CD4-positive, CD25-positive, alpha-beta regulatory T cell (primary cell): Measurements from ENCODE around the gene DNMT3A. TPM values are rescaled to one million over a fixed set of nuclear protein-coding genes. Genes with fewer than 3 reads are reported as not detected.
A peak's percentile ranks its signal among the peaks of the same experiment; 100 is the strongest.

Source experiments
- ATAC-seq, 2 donors: fragments of 150-1000 bp; cut with Tn5 transposase; one replicate each; pipeline ENCODE4 v1.10.0; 2021; ENCODE audit warnings: low read depth in 2 of 2, moderate number of reproducible peaks in 2 of 2, moderate library complexity in 1 of 2
- DNase-seq, 3 donors: peaks; one replicate each; pipeline versions ENCODE4 v3.0.0 to v3.0.0-alpha.2; 2012 to 2022; ENCODE audit warnings: mixed read lengths in 1 of 3
- H3K27ac ChIP-seq: one replicate; pipeline ENCODE4 v1.7.0; 2013; ENCODE audit warnings: mild to moderate bottlenecking, low read length; ENCODE audit not compliant: insufficient read depth, poor library complexity, severe bottlenecking
- H3K27me3 ChIP-seq: one replicate; pipeline ENCODE4 v1.7.0; 2013; ENCODE audit warnings: low read length; ENCODE audit not compliant: control insufficient read depth, insufficient read depth
- H3K36me3 ChIP-seq: one replicate; pipeline ENCODE4 v1.7.0; 2013; ENCODE audit warnings: mild to moderate bottlenecking, low read length, moderate library complexity; ENCODE audit not compliant: control insufficient read depth, insufficient read depth
- H3K4me1 ChIP-seq: 2 replicates; pipeline ENCODE4 v1.7.0; 2013; ENCODE audit warnings: mild to moderate bottlenecking, low read length; ENCODE audit not compliant: insufficient read depth, control insufficient read depth, poor library complexity, severe bottlenecking
- H3K4me3 ChIP-seq: one replicate; pipeline ENCODE4 v1.7.0; 2013; ENCODE audit warnings: low read depth, mild to moderate bottlenecking, low read length, moderate library complexity
- H3K9me3 ChIP-seq, 2 experiments: 1 replicate in 1 of 2; 2 replicates in 1 of 2; pipeline ENCODE4 v1.7.0; 2013; ENCODE audit warnings: low read length in 2 of 2, mild to moderate bottlenecking in 1 of 2, moderate library complexity in 1 of 2; ENCODE audit not compliant: control insufficient read depth in 2 of 2
- H3K27ac Mint-ChIP-seq, 3 donors: one replicate each; pipeline ENCODE4 v1.8.0; 2020 to 2022; ENCODE audit warnings: mild to moderate bottlenecking in 3 of 3, mixed read lengths in 3 of 3, moderate library complexity in 2 of 3
- H3K27me3 Mint-ChIP-seq: one replicate; pipeline ENCODE4 v1.8.0; 2022; ENCODE audit warnings: mild to moderate bottlenecking, mixed read lengths
- H3K36me3 Mint-ChIP-seq: one replicate; pipeline ENCODE4 v1.8.0; 2020; ENCODE audit warnings: mixed read lengths
- H3K4me1 Mint-ChIP-seq, 4 donors: one replicate each; pipeline ENCODE4 v1.8.0; 2020 to 2022; ENCODE audit warnings: mixed read lengths in 4 of 4, mild to moderate bottlenecking in 1 of 4
- H3K4me3 Mint-ChIP-seq, 4 donors: one replicate each; pipeline ENCODE4 v1.8.0; 2020 to 2022; ENCODE audit warnings: mild to moderate bottlenecking in 4 of 4, mixed read lengths in 4 of 4, moderate library complexity in 3 of 4
- H3K9me3 Mint-ChIP-seq, 7 donors: one replicate each; pipeline ENCODE4 v1.8.0; 2020 to 2022; ENCODE audit warnings: mixed read lengths in 7 of 7, mild to moderate bottlenecking in 3 of 7, moderate library complexity in 2 of 7
- polyA plus RNA-seq, 4 donors: library from polyadenylated mRNA; unstranded; fragments of 300-500 nt; fragmentation: Illumina TruSeq; gene quantifications; one replicate each; pipeline ENCODE4 v1.2.3, GENCODE V29; 2021
- total RNA-seq: library from RNA; stranded (reverse); gene quantifications from one replicate; pipeline ENCODE4 v1.2.3, GENCODE V29; 2022

The DNMT3A gene
- total and polyA plus RNA-seq, 5 donors from 2014 or later: 8.1 to 81.0 (median 12.4) TPM

DNA sequence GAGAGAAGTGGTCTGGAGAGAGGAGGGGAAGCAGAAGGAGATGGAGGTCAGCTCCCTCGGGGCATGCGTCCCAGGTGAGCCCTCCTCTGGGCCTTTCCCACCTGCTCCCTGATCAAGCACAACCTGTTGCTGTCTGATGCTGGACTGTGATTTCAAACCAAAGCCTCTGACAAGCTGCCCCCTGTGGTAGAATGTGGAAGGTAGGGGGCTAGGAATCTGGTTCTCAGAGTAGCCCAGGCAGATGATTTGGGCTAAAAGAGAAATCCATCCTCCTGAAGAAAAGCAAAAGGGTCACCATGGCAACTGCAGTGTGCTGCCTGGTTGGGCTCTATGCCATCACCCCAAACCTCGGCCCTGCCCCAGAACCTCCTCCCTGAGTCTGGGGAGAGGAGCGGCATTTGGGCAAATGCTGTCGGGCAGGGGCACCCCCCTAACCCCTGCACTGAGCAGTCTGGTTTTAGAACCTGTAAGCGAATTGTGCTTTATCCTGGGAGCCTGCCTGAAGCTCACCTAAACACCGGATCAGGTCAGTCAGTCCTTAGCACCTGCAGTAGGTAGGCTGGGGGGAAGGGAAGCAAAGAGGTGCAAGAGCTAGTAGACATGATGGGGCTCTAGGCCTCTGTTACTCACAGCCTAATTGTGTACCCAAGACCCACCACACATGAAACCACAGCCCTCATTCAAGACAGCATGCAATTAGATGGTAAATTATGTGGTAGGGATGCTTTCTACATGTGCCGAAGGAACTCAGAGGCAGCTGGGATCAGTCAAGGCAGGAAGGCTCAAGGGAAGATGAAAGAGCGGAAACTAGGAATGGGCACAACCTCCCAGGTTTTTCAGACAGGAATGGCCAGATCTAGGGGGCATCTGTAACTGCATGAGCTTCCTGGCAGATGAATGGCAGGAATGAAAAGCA lies 83.5 kb downstream of the DNMT3A start:
- no peak overlapping the region for H3K27ac ChIP-seq
- H3K4me1 ChIP-seq: no peaks in the 10 kb centered on the region
- Mint-ChIP-seq H3K4me3 (no peak overlapping the region), H3K4me1 (peaks cover 14 to 40% (median 20%) of the 10 kb centered on the region in 4 donors), H3K36me3 (peaks cover 26% of the 10 kb centered on the region), H3K9me3 (no peaks in the 10 kb centered on the region), H3K27ac (peak overlapping the region in 2 of 3 donors; percentile 31 to 72), H3K27me3 (peaks cover 5% of the 10 kb centered on the region)
- no peaks in the 10 kb centered on the region for H3K9me3 ChIP-seq
- ATAC-seq: no peak
- no peak overlapping the region for H3K4me3 ChIP-seq
- H3K36me3 ChIP-seq: peaks cover 30% of the 10 kb centered on the region
- no peaks in the 10 kb centered on the region for H3K27me3 ChIP-seq
- no peak for DNase-seq

DNA sequence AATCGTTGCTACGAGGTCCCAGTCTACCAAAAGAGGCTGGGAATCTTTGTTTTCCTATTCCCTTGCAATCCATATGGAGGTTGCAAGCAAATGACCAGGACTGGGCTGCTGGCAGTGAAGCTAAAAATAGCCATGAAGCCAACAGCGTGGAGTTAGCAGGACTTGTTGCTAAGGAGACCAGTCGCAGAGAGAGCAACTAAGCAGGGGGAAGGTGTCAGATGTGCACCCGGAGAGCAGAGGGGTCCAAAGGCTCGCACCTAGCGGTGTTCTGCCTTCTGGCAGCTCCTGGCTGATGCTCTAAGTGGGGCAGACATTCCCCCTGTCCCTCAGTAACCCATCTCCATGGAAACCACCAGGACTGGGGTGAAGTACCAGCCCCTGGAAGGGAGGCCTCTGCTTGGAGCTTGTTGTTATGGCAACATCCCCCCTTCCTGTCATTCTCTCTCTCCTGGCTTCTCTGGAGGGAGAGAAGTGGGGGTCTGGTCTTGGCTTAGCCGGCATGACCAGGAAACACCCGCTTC lies 84.6 kb downstream of the DNMT3A start:
- no peaks in the 10 kb centered on the region for H3K27me3 ChIP-seq
- peak overlapping the region in 2 of 3 donors; percentile 37 to 88 for H3K27ac Mint-ChIP-seq
- no peaks in the 10 kb centered on the region for H3K27me3 Mint-ChIP-seq
- no peaks in the 10 kb centered on the region for H3K4me1 ChIP-seq
- H3K27ac ChIP-seq: no peak overlapping the region
- peaks cover 8 to 36% (median 21%) of the 10 kb centered on the region in 4 donors for H3K4me1 Mint-ChIP-seq
- ATAC-seq: no peak
- H3K36me3 ChIP-seq: peaks cover 28% of the 10 kb centered on the region
- no peaks in the 10 kb centered on the region for H3K9me3 Mint-ChIP-seq
- no peak overlapping the region for H3K4me3 ChIP-seq
- H3K36me3 Mint-ChIP-seq: peaks cover 19% of the 10 kb centered on the region
- DNase-seq: no peak
- no peaks in the 10 kb centered on the region for H3K9me3 ChIP-seq
- no peak overlapping the region for H3K4me3 Mint-ChIP-seq

DNA sequence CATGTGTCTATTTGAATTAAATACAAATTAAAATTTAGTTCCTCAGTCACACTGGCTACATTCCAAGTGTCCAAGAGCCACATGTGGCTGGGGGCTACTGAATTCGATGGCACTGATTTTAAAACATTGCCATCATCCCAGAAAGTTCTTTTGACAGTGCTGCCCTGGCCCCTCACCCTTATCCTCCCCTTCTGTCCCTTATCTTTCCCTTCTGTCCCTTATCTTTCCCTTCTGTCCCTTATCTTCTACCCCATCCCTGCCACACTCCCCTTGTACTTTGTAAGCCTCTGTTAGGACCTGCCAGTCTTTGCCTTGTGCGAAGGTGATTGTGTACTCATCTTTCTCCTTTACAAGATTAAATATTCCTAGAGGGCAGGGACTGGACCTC lies 85.2 kb downstream of the DNMT3A start:
- Histone ChIP-seq H3K36me3 (peaks cover 28% of the 10 kb centered on the region), H3K27me3 (no peaks in the 10 kb centered on the region), H3K9me3 (no peaks in the 10 kb centered on the region), H3K4me3 (no peak overlapping the region), H3K4me1 (peaks cover 4% of the 10 kb centered on the region), H3K27ac (no peak overlapping the region)
- H3K4me1 Mint-ChIP-seq: peaks cover 8 to 37% (median 20%) of the 10 kb centered on the region in 4 donors
- no peaks in the 10 kb centered on the region for H3K27me3 Mint-ChIP-seq
- H3K36me3 Mint-ChIP-seq: peaks cover 18% of the 10 kb centered on the region
- H3K9me3 Mint-ChIP-seq: no peaks in the 10 kb centered on the region
- ATAC-seq (no peak), DNase-seq (no peak)
- peak overlapping the region; percentile 37 to 89 (median 88) for H3K27ac Mint-ChIP-seq
- peak overlapping the region in 2 of 4 donors; percentile 5 to 75 for H3K4me3 Mint-ChIP-seq

DNA sequence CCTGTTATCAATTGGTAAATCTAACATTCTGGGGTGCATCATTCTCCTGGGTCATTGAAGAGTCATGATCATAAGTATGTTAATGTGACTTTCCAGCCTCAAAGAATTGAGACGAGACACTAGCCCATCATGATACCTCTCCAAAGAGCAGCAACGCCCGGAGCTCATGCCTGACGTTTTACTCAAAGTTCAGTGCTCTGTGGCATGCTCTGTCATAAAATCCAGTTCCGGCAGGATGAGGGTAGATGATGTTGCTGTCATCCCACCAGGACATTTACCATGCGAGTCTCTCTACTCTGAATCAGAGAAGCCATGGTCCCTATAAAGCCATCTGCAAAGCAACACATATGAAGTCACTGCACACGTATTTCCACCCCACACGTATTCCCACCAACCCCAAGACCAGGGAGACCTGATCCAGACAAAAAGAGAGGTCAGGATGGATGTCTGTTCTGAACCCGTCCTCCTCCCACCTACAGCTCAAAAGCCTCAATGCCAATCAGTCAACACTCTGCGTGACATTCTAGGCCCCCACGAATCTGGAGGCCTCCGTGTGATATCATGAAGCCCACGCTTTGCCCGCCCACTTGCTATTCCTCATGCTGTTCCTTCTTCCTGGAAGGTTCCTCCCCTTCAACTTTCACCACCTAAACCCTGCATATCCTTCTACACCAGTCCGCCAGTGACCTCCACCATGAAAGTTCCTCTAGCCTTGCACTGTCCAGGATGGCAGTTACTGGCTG lies 85.8 kb downstream of the DNMT3A start:
- ATAC-seq (no peak), DNase-seq (no peak)
- H3K27me3 Mint-ChIP-seq: no peaks in the 10 kb centered on the region
- H3K4me1 Mint-ChIP-seq: peaks cover 8 to 41% (median 20%) of the 10 kb centered on the region in 4 donors
- no peaks in the 10 kb centered on the region for H3K9me3 ChIP-seq
- H3K4me3 ChIP-seq: no peak overlapping the region
- peak overlapping the region; percentile 37 to 89 (median 53) for H3K27ac Mint-ChIP-seq
- peaks cover 8% of the 10 kb centered on the region for H3K4me1 ChIP-seq
- no peaks in the 10 kb centered on the region for H3K9me3 Mint-ChIP-seq
- H3K27ac ChIP-seq: no peak overlapping the region
- no peaks in the 10 kb centered on the region for H3K27me3 ChIP-seq
- H3K4me3 Mint-ChIP-seq: peak overlapping the region in 1 of 4 donors; percentile 75
- peaks cover 18% of the 10 kb centered on the region for H3K36me3 Mint-ChIP-seq
- peaks cover 28% of the 10 kb centered on the region for H3K36me3 ChIP-seq

DNA sequence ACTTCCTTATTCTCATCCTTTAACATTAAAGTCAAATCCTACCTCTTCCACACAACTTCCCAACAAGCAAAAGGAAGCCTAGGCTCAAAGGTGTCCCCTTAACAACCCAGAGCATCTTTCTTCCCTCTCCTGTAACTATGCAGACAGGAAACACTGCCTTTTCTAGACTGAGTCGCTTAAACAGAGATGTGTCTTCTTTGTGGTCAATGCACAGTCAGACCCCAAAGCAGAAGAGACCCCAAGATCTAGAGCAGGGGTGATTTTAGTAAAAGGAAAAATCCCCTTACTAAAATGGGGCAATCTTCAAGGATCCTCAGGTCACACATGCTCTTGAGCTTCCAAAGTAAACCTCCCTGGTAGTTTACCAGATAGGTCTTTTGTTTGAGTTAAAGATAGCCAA lies 86.8 kb downstream of the DNMT3A start:
- Mint-ChIP-seq H3K4me1 (peaks cover 14 to 47% (median 20%) of the 10 kb centered on the region in 4 donors), H3K4me3 (peak overlapping the region; percentile 2 to 86 (median 40)), H3K36me3 (peaks cover 13% of the 10 kb centered on the region), H3K9me3 (no peaks in the 10 kb centered on the region), H3K27ac (peak overlapping the region in 2 of 3 donors; percentile 15 to 67), H3K27me3 (no peaks in the 10 kb centered on the region)
- Histone ChIP-seq H3K4me3 (no peak overlapping the region), H3K4me1 (peaks cover 15% of the 10 kb centered on the region), H3K27ac (no peak overlapping the region), H3K27me3 (no peaks in the 10 kb centered on the region), H3K9me3 (no peaks in the 10 kb centered on the region), H3K36me3 (peaks cover 25% of the 10 kb centered on the region)
- no peak for DNase-seq
- no peak for ATAC-seq

DNA sequence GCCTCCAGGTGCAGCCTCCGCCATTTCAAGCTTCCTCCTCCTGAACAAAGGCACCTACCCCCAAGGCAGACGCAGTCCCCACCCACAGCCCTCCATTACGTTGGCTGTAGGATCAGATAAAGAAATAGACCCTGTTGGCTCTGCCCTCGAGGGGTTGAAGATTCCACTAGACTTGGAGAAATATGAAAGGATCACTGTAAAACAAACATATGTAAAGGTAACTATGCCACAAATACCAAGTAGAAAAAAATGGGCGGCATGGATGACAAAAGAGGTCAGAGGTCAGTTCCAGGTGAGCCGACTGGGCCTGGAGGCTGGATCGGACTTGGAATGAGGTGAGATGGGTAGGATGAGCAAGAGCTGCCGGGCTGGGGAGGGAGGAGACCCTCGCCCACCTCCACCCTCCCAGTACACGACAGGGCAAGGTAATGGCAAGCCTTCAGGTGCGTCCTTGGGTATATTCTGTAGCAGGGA lies 88.5 kb downstream of the DNMT3A start:
- Histone ChIP-seq H3K4me3 (no peak overlapping the region), H3K36me3 (peaks cover 22% of the 10 kb centered on the region), H3K4me1 (peaks cover 15% of the 10 kb centered on the region), H3K9me3 (no peaks in the 10 kb centered on the region), H3K27me3 (no peaks in the 10 kb centered on the region), H3K27ac (no peak overlapping the region)
- Mint-ChIP-seq H3K4me3 (peak overlapping the region; percentile 81 to 92 (median 84)), H3K4me1 (peaks cover 14 to 51% (median 22%) of the 10 kb centered on the region in 4 donors), H3K9me3 (no peaks in the 10 kb centered on the region), H3K36me3 (peaks cover 23% of the 10 kb centered on the region), H3K27ac (peak overlapping the region; percentile 47 to 90 (median 86)), H3K27me3 (no peaks in the 10 kb centered on the region)
- ATAC-seq (no peak), DNase-seq (no peak)

DNA sequence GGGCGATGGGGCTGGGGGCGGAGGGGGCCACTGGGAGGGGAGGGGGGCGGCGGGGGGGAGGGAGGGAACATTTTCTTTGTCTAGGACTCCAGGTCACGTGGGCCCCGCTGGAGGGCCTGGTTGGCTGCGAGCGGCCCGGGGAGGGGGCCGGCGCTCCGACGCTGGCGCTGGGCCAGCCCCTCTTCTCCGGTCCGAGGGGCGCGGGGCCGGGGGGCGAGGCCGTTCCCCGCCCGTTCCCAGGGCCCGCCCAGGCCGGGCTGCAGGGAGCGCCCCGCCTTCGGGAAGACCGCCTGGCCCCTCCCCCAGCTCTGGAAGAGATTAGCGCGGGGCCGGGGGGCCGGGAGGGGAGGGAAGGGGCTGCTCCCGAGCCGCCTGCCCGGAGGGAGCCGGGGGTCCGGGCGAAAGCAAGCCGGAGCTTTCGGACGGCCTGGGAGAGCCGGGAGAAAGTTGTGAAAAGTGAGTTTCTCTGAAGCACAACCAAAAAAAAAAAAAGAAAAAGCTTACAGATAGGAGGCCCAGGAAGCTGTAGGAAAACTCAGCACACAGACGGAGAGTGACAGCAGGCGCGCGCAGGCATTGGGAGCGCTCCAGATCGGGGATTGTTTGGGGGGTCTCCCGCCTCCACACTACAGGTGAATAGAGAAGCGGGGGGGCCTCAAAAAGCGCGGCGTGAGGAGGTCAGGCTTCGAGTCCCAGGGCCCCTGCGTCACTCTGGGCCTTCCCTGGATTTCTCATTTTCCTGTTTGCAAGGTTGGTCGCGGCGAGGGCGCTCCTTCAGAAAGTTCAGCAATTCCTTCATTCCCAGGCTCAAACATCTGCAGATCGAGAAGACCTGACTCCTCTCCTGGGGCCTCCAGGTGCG lies 89.2 kb downstream of the DNMT3A start:
- H3K9me3 Mint-ChIP-seq: no peaks in the 10 kb centered on the region
- no peaks in the 10 kb centered on the region for H3K27me3 ChIP-seq
- no peak overlapping the region for H3K4me3 ChIP-seq
- ATAC-seq (peak; percentile 36 to 57), DNase-seq (peak; percentile 48 to 70 (median 56))
- peaks cover 15% of the 10 kb centered on the region for H3K4me1 ChIP-seq
- H3K27me3 Mint-ChIP-seq: no peaks in the 10 kb centered on the region
- H3K27ac ChIP-seq: peak overlapping the region; percentile 67
- H3K4me3 Mint-ChIP-seq: peak overlapping the region; percentile 81 to 92 (median 84)
- H3K9me3 ChIP-seq: no peaks in the 10 kb centered on the region
- peak overlapping the region; percentile 47 to 90 (median 86) for H3K27ac Mint-ChIP-seq
- H3K36me3 ChIP-seq: peaks cover 24% of the 10 kb centered on the region
- peaks cover 23% of the 10 kb centered on the region for H3K36me3 Mint-ChIP-seq
- H3K4me1 Mint-ChIP-seq: peaks cover 14 to 51% (median 22%) of the 10 kb centered on the region in 4 donors
